ENCODE data around the gene OLFML3.

OLFML3 gene

DNA sequence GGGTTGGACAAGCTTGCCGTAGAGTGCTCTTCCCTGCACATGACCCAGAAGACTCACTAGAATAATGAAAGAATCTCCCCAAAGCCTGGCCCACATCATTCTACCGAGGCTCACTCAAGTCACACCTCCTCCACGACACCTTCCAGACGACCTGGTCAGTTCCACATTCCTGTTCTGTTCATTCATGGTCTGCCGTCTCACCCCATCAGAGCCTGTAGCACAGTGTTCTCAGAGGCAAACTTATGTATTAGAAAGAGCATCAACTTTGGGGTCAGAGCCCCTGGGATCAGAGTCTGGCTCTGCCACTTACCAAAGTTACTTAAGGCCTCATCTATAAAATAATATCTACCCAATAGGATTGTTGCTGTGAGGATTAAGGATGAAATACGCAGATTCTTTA is 7.5 kb downstream of the OLFML3 start:
- H3K4me1 ChIP-seq (ENCODE audit: control insufficient read depth in 1 of 2, insufficient read depth in 1 of 2, low read depth in 1 of 2, low read length in 1 of 2): peaks cover 0 to 5% of the 10 kb centered on the region in 2 experiments
- H3K27ac ChIP-seq: no peak overlapping the region
- H3K36me3 ChIP-seq: no peaks in the 10 kb centered on the region
- H3K4me3 ChIP-seq (ENCODE audit: low read depth in 1 of 2, low read length in 1 of 2): no peak overlapping the region
- H3K27me3 ChIP-seq: peaks cover 35% of the 10 kb centered on the region
- no peaks in the 10 kb centered on the region for H3K9me3 ChIP-seq
- TF ChIP-seq, protein P1, sequence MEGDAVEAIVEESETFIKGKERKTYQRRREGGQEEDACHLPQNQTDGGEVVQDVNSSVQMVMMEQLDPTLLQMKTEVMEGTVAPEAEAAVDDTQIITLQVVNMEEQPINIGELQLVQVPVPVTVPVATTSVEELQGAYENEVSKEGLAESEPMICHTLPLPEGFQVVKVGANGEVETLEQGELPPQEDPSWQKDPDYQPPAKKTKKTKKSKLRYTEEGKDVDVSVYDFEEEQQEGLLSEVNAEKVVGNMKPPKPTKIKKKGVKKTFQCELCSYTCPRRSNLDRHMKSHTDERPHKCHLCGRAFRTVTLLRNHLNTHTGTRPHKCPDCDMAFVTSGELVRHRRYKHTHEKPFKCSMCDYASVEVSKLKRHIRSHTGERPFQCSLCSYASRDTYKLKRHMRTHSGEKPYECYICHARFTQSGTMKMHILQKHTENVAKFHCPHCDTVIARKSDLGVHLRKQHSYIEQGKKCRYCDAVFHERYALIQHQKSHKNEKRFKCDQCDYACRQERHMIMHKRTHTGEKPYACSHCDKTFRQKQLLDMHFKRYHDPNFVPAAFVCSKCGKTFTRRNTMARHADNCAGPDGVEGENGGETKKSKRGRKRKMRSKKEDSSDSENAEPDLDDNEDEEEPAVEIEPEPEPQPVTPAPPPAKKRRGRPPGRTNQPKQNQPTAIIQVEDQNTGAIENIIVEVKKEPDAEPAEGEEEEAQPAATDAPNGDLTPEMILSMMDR (IDR thresholded peaks at IDR 0.05): no peak

DNA sequence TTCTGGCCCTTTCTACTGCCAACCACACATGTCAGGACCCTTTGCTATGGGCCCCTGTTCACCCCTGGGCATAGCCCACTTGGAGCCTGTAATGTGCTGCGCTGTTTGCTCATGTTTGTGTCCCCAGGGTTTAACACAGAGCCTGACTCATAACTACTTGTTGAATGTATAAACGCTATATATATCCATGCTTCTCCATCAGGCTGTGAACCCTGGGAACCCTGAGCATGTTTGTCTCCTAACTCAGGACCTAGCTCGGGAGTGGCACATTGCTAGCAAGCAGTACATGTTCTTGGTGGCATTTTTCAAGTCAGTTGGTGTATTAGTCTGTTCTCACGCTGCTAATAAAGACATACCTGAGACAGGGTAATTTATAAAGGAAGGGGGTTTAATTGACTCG is 8.0 kb downstream of the OLFML3 start:
- H3K4me1 ChIP-seq (ENCODE audit: control insufficient read depth in 1 of 2, insufficient read depth in 1 of 2, low read depth in 1 of 2, low read length in 1 of 2): peaks cover 0 to 5% of the 10 kb centered on the region in 2 experiments
- no peak overlapping the region for H3K27ac ChIP-seq
- H3K27me3 ChIP-seq: peaks cover 31% of the 10 kb centered on the region
- H3K9me3 ChIP-seq: no peaks in the 10 kb centered on the region
- TF ChIP-seq, protein P1 (IDR thresholded peaks at IDR 0.05): no peak
- H3K4me3 ChIP-seq (ENCODE audit: low read depth in 1 of 2, low read length in 1 of 2): no peak overlapping the region
- no peaks in the 10 kb centered on the region for H3K36me3 ChIP-seq

DNA sequence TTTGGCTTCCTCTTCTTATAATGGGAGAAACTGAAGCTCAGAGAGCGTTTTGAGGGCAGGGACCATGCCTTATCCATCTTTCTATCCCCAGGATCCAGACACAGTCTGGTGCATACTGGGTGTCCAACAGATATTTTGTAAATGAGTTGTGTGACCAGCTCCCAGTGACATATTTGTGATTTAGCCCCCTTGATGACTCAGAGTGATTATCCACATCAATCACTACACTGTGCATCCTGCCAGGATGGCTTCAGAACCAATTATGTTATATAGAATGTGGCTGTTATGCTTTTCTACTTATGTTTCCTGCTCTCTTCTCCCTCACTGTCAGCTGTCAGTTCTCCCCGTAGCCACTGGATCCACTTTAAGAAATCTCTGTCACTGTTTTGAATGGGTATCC is 11.3 kb downstream of the OLFML3 start:
- Histone ChIP-seq H3K9me3 (no peaks in the 10 kb centered on the region), H3K36me3 (no peaks in the 10 kb centered on the region), H3K4me1 (ENCODE audit: control insufficient read depth in 1 of 2, insufficient read depth in 1 of 2, low read depth in 1 of 2, low read length in 1 of 2) (no peaks in the 10 kb centered on the region), H3K4me3 (ENCODE audit: low read depth in 1 of 2, low read length in 1 of 2) (no peak overlapping the region), H3K27ac (no peak overlapping the region), H3K27me3 (peaks cover 5% of the 10 kb centered on the region)
- TF ChIP-seq, protein P1 (IDR thresholded peaks at IDR 0.05): no peak

DNA sequence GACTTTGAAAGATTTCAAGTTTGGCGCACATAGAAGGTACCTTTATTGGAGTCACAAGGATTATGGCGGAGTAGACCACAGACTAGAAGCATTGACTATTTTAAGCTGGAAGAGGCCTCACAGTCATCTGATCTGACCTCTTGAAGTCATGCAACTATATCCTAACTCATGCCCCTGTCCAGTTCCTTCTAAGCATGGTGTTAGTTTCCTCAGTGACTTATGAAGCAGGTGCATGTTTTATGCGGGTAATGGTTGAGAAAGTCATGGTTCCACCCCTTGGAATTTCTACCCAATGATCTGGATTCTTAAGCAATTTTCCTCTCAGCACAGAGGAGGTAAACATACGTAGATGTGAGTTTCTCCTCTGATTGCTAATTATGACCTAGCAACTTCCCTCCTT is 11.7 kb downstream of the OLFML3 start:
- no peaks in the 10 kb centered on the region for H3K9me3 ChIP-seq
- H3K4me1 ChIP-seq (ENCODE audit: control insufficient read depth in 1 of 2, insufficient read depth in 1 of 2, low read depth in 1 of 2, low read length in 1 of 2): no peaks in the 10 kb centered on the region
- TF ChIP-seq, protein P1 (IDR thresholded peaks at IDR 0.05): no peak
- peaks cover 5% of the 10 kb centered on the region for H3K27me3 ChIP-seq
- no peak overlapping the region for H3K27ac ChIP-seq
- H3K36me3 ChIP-seq: no peaks in the 10 kb centered on the region
- no peak overlapping the region for H3K4me3 ChIP-seq (ENCODE audit: low read depth in 1 of 2, low read length in 1 of 2)

DNA sequence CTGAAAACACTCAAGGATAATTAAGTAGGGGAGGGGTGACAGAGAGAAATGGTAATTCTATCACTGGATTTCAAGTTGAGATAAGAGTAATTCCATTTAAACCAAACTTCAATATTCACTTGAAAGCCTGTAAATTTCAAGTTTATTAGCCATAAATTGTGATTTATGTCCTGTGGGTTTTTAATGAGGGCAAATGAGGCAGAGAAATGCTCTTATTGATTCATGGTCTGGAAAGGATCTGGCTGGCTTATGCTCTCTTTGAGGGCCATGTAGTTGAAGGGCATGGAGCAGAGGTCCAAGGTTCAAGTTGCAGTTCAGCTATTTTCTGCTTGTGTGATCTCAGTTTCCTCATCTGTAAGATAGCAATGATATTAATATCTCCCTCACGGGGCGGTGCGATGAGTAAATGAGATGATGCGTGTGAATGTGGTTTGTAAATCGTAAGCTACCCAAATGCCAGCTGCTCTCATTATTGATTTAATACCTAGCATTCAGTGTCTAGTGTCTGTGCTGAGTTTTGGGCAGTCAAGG is 12.3 kb downstream of the OLFML3 start:
- Histone ChIP-seq H3K27me3 (peaks cover 5% of the 10 kb centered on the region), H3K4me3 (ENCODE audit: low read depth in 1 of 2, low read length in 1 of 2) (no peak overlapping the region)
- TF ChIP-seq, protein P1 (IDR thresholded peaks at IDR 0.05): no peak

DNA sequence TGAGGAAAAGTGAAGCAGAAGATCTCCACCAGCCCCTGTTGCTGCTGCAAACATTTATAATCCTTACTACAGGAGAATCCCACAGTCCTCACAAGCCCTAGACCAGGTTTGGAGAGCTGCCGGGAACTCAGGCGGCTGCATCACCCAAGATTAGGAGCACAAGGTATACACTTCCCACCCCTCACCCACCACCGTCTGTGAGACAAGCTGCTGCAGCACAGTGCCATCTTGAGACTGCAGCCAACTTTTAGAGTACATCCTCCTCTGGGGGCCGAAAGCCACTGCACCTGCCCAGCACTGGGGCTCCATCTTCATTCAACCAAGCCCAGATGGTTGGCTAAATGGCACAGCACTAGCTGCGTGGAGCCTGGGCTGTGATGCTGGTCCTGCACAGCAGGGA is 13.8 kb downstream of the OLFML3 start:
- TF ChIP-seq, protein P1 (IDR thresholded peaks at IDR 0.05): no peak
- H3K36me3 ChIP-seq: no peaks in the 10 kb centered on the region
- H3K9me3 ChIP-seq: no peaks in the 10 kb centered on the region
- H3K27me3 ChIP-seq: peaks cover 7% of the 10 kb centered on the region
- H3K4me3 ChIP-seq (ENCODE audit: low read depth in 1 of 2, low read length in 1 of 2): no peak overlapping the region
- H3K4me1 ChIP-seq (ENCODE audit: control insufficient read depth in 1 of 2, insufficient read depth in 1 of 2, low read depth in 1 of 2, low read length in 1 of 2): no peaks in the 10 kb centered on the region
- no peak overlapping the region for H3K27ac ChIP-seq

More for the DNA sequence above, 12.3 kb downstream of the OLFML3 start:
- Histone ChIP-seq H3K9me3 (no peaks in the 10 kb centered on the region), H3K4me1 (ENCODE audit: control insufficient read depth in 1 of 2, insufficient read depth in 1 of 2, low read depth in 1 of 2, low read length in 1 of 2) (no peaks in the 10 kb centered on the region), H3K36me3 (no peaks in the 10 kb centered on the region), H3K27ac (no peak overlapping the region)
